H9 (cell line): ENCODE results near the gene RSL1D1. TPM values are rescaled to one million over a fixed set of nuclear protein-coding genes. Genes with fewer than 3 reads are reported as not detected.
A peak's percentile ranks its signal among the peaks of the same experiment; 100 is the strongest.

ENCODE experiments used
- DNase-seq: peaks from one replicate; pipeline ENCODE4 v3.0.0-alpha.2; 2017
- H2AFZ ChIP-seq: one replicate; pipeline ENCODE4 v1.6.1; 2013; ENCODE audit warnings: mild to moderate bottlenecking, low read length, control low read depth, moderate library complexity
- H2AK5ac ChIP-seq: 2 replicates; pipeline ENCODE4 v1.6.1; 2013; ENCODE audit warnings: low read length, control low read depth, mixed read lengths; ENCODE audit not compliant: insufficient read length
- H2BK120ac ChIP-seq: one replicate; pipeline ENCODE4 v1.6.1; 2013; ENCODE audit warnings: low read depth, mild to moderate bottlenecking, low read length, control low read depth, inconsistent platforms; ENCODE audit not compliant: poor library complexity, severe bottlenecking
- H2BK12ac ChIP-seq: 2 replicates; pipeline ENCODE4 v1.6.1; 2013; ENCODE audit warnings: low read length, control low read depth, mixed read lengths, low read depth; ENCODE audit not compliant: insufficient read length
- H2BK15ac ChIP-seq: 2 replicates; pipeline ENCODE4 v1.6.1; 2013; ENCODE audit warnings: low read depth, low read length, control low read depth
- H2BK20ac ChIP-seq: one replicate; pipeline ENCODE4 v1.6.1; 2013; ENCODE audit warnings: low read depth, mild to moderate bottlenecking, low read length, control low read depth, inconsistent platforms; ENCODE audit not compliant: poor library complexity, severe bottlenecking
- H2BK5ac ChIP-seq: 2 replicates; pipeline ENCODE4 v1.6.1; 2013; ENCODE audit warnings: low read length, control low read depth, mixed read lengths; ENCODE audit not compliant: insufficient read length
- H3K14ac ChIP-seq: 2 replicates; pipeline ENCODE4 v1.6.1; 2013; ENCODE audit warnings: low read length, control low read depth; ENCODE audit not compliant: insufficient read depth
- H3K18ac ChIP-seq: 2 replicates; pipeline ENCODE4 v1.6.1; 2013; ENCODE audit warnings: low read depth, mild to moderate bottlenecking, mixed read lengths, low read length, control low read depth; ENCODE audit not compliant: insufficient read length
- H3K23ac ChIP-seq: 2 replicates; pipeline ENCODE4 v1.6.1; 2013; ENCODE audit warnings: low read length, control low read depth, mixed read lengths, low read depth; ENCODE audit not compliant: insufficient read length
- H3K23me2 ChIP-seq: 2 replicates; pipeline ENCODE4 v1.6.1; 2013; ENCODE audit warnings: low read depth, mild to moderate bottlenecking, mixed read lengths, low read length, control low read depth; ENCODE audit not compliant: insufficient read length, poor library complexity, severe bottlenecking
- H3K27ac ChIP-seq: 2 replicates; pipeline ENCODE4 v1.5.1; 2013; ENCODE audit warnings: low read length, control low read depth, mixed read lengths, low read depth; ENCODE audit not compliant: insufficient read length
- H3K27me3 ChIP-seq: 2 replicates; pipeline ENCODE4 v1.6.1; 2013; ENCODE audit warnings: low read length, control low read depth, inconsistent platforms; ENCODE audit not compliant: insufficient read depth
- H3K4ac ChIP-seq: 2 replicates; pipeline ENCODE4 v1.6.1; 2013; ENCODE audit warnings: low read depth, mild to moderate bottlenecking, control low read depth, inconsistent platforms, low read length, moderate library complexity
- H3K4me1 ChIP-seq: 2 replicates; pipeline ENCODE4 v1.6.1; 2013; ENCODE audit warnings: low read length, control low read depth, inconsistent platforms; ENCODE audit not compliant: insufficient read depth
- H3K4me2 ChIP-seq: 2 replicates; pipeline ENCODE4 v1.6.1; 2013; ENCODE audit warnings: low read length, control low read depth, mixed read lengths; ENCODE audit not compliant: insufficient read length, insufficient read depth
- H3K56ac ChIP-seq: 2 replicates; pipeline ENCODE4 v1.6.1; 2013; ENCODE audit warnings: low read depth, mild to moderate bottlenecking, mixed read lengths, low read length, control low read depth; ENCODE audit not compliant: insufficient read length
- H3K79me1 ChIP-seq: 2 replicates; pipeline ENCODE4 v1.6.1; 2013; ENCODE audit warnings: low read depth, mild to moderate bottlenecking, moderate library complexity, low read length, control low read depth, inconsistent platforms; ENCODE audit not compliant: insufficient read depth, poor library complexity, severe bottlenecking
- H3K79me2 ChIP-seq: 2 replicates; pipeline ENCODE4 v1.6.1; 2013; ENCODE audit warnings: low read length, control low read depth, inconsistent platforms; ENCODE audit not compliant: insufficient read depth
- H3K9ac ChIP-seq: 2 replicates; pipeline ENCODE4 v1.6.1; 2013; ENCODE audit warnings: low read length, control low read depth, mixed read lengths; ENCODE audit not compliant: insufficient read length; ENCODE audit errors: extremely low read depth
- H3K9me3 ChIP-seq: one replicate; pipeline ENCODE4 v1.6.1; 2013; ENCODE audit warnings: low read depth, low read length, inconsistent platforms; ENCODE audit not compliant: control insufficient read depth
- H3T11ph ChIP-seq: one replicate; pipeline ENCODE4 v1.6.1; 2013; ENCODE audit warnings: mild to moderate bottlenecking, low read length, control low read depth, inconsistent platforms
- H4K20me1 ChIP-seq: one replicate; pipeline ENCODE4 v1.6.1; 2013; ENCODE audit not compliant: control insufficient read depth, insufficient read length, insufficient read depth
- H4K5ac ChIP-seq: 2 replicates; pipeline ENCODE4 v1.6.1; 2013; ENCODE audit warnings: low read depth, mild to moderate bottlenecking, mixed read lengths, low read length, control low read depth; ENCODE audit not compliant: insufficient read length
- H4K8ac ChIP-seq: replicated peaks from 2 replicates; pipeline ENCODE4 v1.6.1; 2013; ENCODE audit warnings: low read length, control low read depth, mixed read lengths, low read depth; ENCODE audit not compliant: insufficient read length
- H4K91ac ChIP-seq: 2 replicates; pipeline ENCODE4 v1.6.1; 2013; ENCODE audit warnings: low read depth, mild to moderate bottlenecking, moderate library complexity, mixed read lengths, low read length, control low read depth; ENCODE audit not compliant: insufficient read length
- H3K27ac Mint-ChIP-seq, 3 experiments: 2 replicates in 2 of 3; 3 replicates in 1 of 3; pipeline ENCODE4 v1.8.0; 2020 to 2021; ENCODE audit warnings: mixed read lengths in 3 of 3, mild to moderate bottlenecking in 1 of 3, moderate library complexity in 1 of 3
- H3K27me3 Mint-ChIP-seq: 2 replicates; pipeline ENCODE4 v1.8.0; 2021; ENCODE audit warnings: low read depth, mild to moderate bottlenecking, moderate library complexity, mixed read lengths
- H3K36me3 Mint-ChIP-seq, 3 experiments: 2 replicates in 2 of 3; 3 replicates in 1 of 3; pipeline ENCODE4 v1.8.0; 2020 to 2021; ENCODE audit warnings: low read depth in 3 of 3, mixed read lengths in 3 of 3; ENCODE audit not compliant: insufficient read depth in 1 of 3
- H3K4me1 Mint-ChIP-seq, 2 experiments: 2 replicates each; pipeline ENCODE4 v1.8.0; 2020; ENCODE audit warnings: mixed read lengths in 2 of 2
- H3K4me3 Mint-ChIP-seq, 2 experiments: 2 replicates in 1 of 2; 3 replicates in 1 of 2; pipeline ENCODE4 v1.8.0; 2020 to 2021; ENCODE audit warnings: mild to moderate bottlenecking in 2 of 2, mixed read lengths in 2 of 2, moderate library complexity in 1 of 2
- H3K9me3 Mint-ChIP-seq, 2 experiments: 2 replicates in 1 of 2; 3 replicates in 1 of 2; pipeline ENCODE4 v1.8.0; 2020; ENCODE audit warnings: mild to moderate bottlenecking in 2 of 2, mixed read lengths in 2 of 2, moderate library complexity in 1 of 2
- CTCF ChIP-seq: fragments of 200-600 bp; sonication (generic); conservative IDR thresholded peaks from 3 replicates; pipeline ENCODE4 v1.8.0; 2021; ENCODE audit warnings: antibody characterized with exemption, mild to moderate bottlenecking
- WGBS: extraction: QIAGEN DNeasy Blood & Tissue Kit; methylation state at CpG from one replicate; pipeline ENCODE4 v1.1.7; 2013; ENCODE audit warnings: missing lambda C conversion rate, low lambda C conversion rate, mixed read lengths; ENCODE audit not compliant: insufficient read length; ENCODE audit errors: extremely low coverage; 5-methylcytosine and 5-hydroxymethylcytosine counted together
- total RNA-seq: library from RNA; stranded (reverse); gene quantifications from 2 replicates; pipeline ENCODE4 v1.2.1, GENCODE V29; 2021

Gene RSL1D1
- total RNA-seq, 1 experiment from 2014 or later: 334 TPM

GRCh38 chr16:11799017-11799381 lies 52.3 kb downstream of the RSL1D1 start:
- Histone ChIP-seq H3K4ac (no peak overlapping the region), H3K14ac (no peak overlapping the region), H3K4me2 (peak overlapping the region; percentile 89), H3K79me2 (peaks cover 7% of the 10 kb centered on the region; the same call in 1 of the 2 replicates), H3T11ph (no peak overlapping the region), H4K5ac (no peak overlapping the region), H3K23me2 (peaks cover 16% of the 10 kb centered on the region), H3K79me1 (no peaks in the 10 kb centered on the region), H2AK5ac (no peak overlapping the region), H4K8ac (no peak overlapping the region), H3K18ac (no peak overlapping the region), H3K56ac (no peak overlapping the region), H3K27me3 (no peaks in the 10 kb centered on the region), H2AFZ (no peak overlapping the region), H3K23ac (no peak overlapping the region), H3K27ac (no peak overlapping the region), H2BK15ac (no peak overlapping the region), H4K20me1 (no peaks in the 10 kb centered on the region), H3K9me3 (no peaks in the 10 kb centered on the region), H2BK5ac (no peak overlapping the region), H2BK12ac (no peak overlapping the region), H2BK20ac (no peak overlapping the region), H4K91ac (no peak overlapping the region), H2BK120ac (no peak overlapping the region), H3K9ac (no peak overlapping the region), H3K4me1 (no peaks in the 10 kb centered on the region)
- Mint-ChIP-seq H3K27ac (no peak overlapping the region), H3K4me1 (peaks cover 28 to 31% of the 10 kb centered on the region in 2 experiments), H3K36me3 (peaks cover 0 to 8% (median 7%) of the 10 kb centered on the region in 3 experiments; a peak in 3 of 7 replicates), H3K27me3 (no peaks in the 10 kb centered on the region; the same call in 1 of the 2 replicates), H3K9me3 (no peaks in the 10 kb centered on the region), H3K4me3 (peak overlapping the region; percentile 85 to 92)
- WGBS: no CpG with 5 or more reads among the region's 10 CpGs
- no peak for TF ChIP-seq CTCF
- no peak for DNase-seq
